HUES6 (cell line): ENCODE data around the gene FCAMR.

ENCODE experiments used
- H3K27ac ChIP-seq: 2 replicates; pipeline ENCODE4 v1.7.0; 2013; ENCODE audit warnings: low read depth, mild to moderate bottlenecking, low read length, inconsistent platforms
- H3K27me3 ChIP-seq: 2 replicates; pipeline ENCODE4 v1.6.1; 2013; ENCODE audit warnings: low read length; ENCODE audit not compliant: control insufficient read depth, insufficient read depth
- H3K36me3 ChIP-seq: 2 replicates; pipeline ENCODE4 v1.6.1; 2013; ENCODE audit warnings: low read length; ENCODE audit not compliant: control insufficient read depth, insufficient read depth
- H3K4me1 ChIP-seq: 2 replicates; pipeline ENCODE4 v1.6.1; 2013; ENCODE audit warnings: low read length; ENCODE audit not compliant: control insufficient read depth, insufficient read depth
- H3K4me3 ChIP-seq: 2 replicates; pipeline ENCODE4 v1.5.1; 2013; ENCODE audit warnings: low read depth, low read length
- H3K9ac ChIP-seq: one replicate; pipeline ENCODE4 v1.6.1; 2013; ENCODE audit warnings: mild to moderate bottlenecking, low read length
- H3K9me3 ChIP-seq: 2 replicates; pipeline ENCODE4 v1.6.1; 2013; ENCODE audit warnings: low read depth, low read length; ENCODE audit not compliant: control insufficient read depth, insufficient read depth

The FCAMR gene

DNA sequence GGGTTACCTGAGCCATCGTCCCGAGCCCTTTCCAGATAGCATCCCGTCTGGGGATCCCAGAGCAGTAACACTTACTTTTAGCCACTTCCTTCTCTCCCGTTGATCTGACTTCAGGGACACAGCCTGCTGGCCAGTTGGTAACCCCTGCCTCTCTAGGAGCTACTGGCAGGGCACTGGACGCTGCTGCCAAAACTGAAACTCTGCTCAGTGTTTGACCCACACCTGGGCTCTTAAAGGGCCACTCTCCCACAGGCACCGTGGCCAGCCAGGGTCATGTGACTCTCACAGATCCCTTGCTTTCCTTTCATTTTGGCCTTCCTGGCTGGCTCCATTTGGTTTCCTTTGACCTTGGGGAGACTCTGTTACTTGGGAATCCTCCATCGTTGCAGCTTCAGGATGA is 24.0 kb downstream of the FCAMR start, which contains the start of gene PIGR:
Gene PIGR, minus strand, starts transcription at position 206 of the 400 bp plus-strand sequence. CDS start 5,935 bp downstream, outside the sequence.
- Histone ChIP-seq H3K4me1 (no peaks in the 10 kb centered on the region), H3K27me3 (peaks cover 15% of the 10 kb centered on the region; the same call in 1 of the 2 replicates), H3K27ac (no peak within 1 kb of the TSS)

DNA sequence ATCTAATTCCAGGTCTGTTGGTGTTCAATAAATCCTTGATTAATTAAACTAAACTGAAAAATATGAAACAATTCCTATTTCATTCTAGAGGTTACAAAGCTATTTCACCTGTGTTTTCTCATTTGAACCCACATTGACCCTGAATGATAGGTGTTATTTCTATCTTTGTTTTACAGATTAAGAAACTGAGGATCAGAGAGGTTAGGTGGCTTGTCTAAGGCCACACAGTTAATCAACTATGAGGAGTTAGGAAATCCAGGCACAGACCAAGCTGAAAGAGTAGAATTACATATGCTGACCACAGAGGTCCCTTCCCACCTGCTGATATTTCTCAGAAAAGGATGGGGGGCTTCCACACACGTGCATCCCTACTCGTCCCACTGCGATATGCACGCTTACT is 24.5 kb downstream of the FCAMR start:
- H3K9me3 ChIP-seq = peaks cover 2% of the 10 kb centered on the region; the same call in 1 of the 2 replicates
- no peak overlapping the region for H3K9ac ChIP-seq
- H3K27me3 ChIP-seq = peaks cover 15% of the 10 kb centered on the region; the same call in 1 of the 2 replicates
- H3K4me1 ChIP-seq = no peaks in the 10 kb centered on the region
- H3K36me3 ChIP-seq = no peaks in the 10 kb centered on the region
- no peak overlapping the region for H3K4me3 ChIP-seq
- no peak overlapping the region for H3K27ac ChIP-seq

More for the DNA sequence above, 24.0 kb downstream of the FCAMR start, which contains the start of gene PIGR:
- Histone ChIP-seq H3K36me3 (no peaks in the 10 kb centered on the region), H3K9me3 (peaks cover 2% of the 10 kb centered on the region; the same call in 1 of the 2 replicates), H3K4me3 (no peak within 1 kb of the TSS), H3K9ac (no peak within 1 kb of the TSS)

DNA sequence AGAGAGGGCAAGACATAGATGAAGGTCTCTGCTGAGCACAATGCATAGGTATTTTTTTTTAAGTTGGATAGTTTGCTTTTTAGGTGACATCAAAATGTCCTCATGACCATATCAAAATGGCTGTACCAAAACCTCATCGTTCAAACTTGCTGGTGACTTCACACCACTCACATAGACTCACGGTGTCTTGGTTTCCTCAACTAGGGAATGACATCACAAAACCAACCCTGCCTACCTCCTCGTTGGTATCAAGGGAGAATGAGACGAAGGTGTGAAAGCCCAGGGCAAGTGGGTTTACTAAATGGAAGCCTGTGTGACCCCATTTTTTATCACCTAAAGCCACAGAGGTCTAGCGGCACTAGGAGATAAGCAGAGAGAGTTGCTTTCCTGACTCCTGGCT is 25.6 kb downstream of the FCAMR start:
- H3K4me1 ChIP-seq = no peaks in the 10 kb centered on the region
- H3K27ac ChIP-seq = no peak overlapping the region
- no peak overlapping the region for H3K4me3 ChIP-seq
- no peak overlapping the region for H3K9ac ChIP-seq
- H3K36me3 ChIP-seq = no peaks in the 10 kb centered on the region
- peaks cover 15% of the 10 kb centered on the region; the same call in 1 of the 2 replicates for H3K27me3 ChIP-seq
- H3K9me3 ChIP-seq = no peaks in the 10 kb centered on the region

DNA sequence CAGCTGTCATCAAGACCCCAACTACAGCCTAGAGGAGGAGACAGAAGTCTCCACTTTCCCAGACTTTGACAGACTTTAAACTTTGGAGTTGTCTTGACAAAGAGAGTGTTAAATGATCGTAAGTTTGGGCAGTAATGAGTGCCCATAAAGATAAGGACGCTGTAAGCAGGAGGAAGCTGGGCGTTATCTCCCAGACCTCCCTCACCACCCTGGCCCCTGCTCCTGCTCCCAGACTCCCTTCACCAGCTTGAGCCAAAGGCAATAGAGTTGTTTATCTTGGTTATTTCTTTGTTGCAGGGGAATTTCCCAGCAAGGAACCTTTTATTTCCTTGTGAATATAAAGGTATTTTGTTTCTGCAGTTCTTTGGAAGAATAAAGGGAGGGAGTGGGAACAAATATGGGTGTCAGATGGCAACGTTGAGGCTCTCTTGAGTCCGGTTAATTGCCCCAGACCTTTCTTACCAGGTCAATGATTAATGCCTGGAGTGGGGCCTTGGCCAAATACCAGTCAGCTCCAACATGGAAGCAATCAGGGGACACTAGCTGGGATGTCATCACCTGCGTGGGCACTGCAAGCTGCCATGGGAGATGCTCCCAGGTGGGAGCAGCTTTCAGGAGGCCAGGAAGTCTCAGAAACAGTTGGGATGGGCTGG is 28.4 kb downstream of the FCAMR start:
- peaks cover 13% of the 10 kb centered on the region; the same call in 1 of the 2 replicates for H3K27me3 ChIP-seq
- H3K4me3 ChIP-seq = no peak overlapping the region
- H3K27ac ChIP-seq = no peak overlapping the region
- H3K9ac ChIP-seq = no peak overlapping the region
- H3K9me3 ChIP-seq = no peaks in the 10 kb centered on the region
- H3K36me3 ChIP-seq = no peaks in the 10 kb centered on the region
- H3K4me1 ChIP-seq = no peaks in the 10 kb centered on the region

DNA sequence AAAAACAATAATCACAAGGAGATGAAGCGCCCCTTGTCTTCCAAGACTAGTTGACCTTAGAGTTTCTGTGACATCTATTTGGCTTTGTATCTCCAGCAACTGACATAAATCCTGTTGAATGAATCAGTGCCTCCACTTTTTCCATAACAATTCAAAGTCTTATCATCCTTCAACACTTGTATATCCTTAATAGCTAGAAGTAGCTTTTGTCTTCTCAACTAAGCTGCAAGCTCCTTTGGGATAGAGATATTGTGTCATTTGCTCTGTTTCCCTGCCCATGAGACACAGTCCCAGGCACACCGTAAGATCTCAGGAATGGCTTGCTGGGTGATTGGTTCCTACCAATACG is 29.7 kb downstream of the FCAMR start:
- peaks cover 11% of the 10 kb centered on the region; the same call in 1 of the 2 replicates for H3K27me3 ChIP-seq
- H3K9ac ChIP-seq = no peak overlapping the region
- H3K4me3 ChIP-seq = no peak overlapping the region
- no peak overlapping the region for H3K27ac ChIP-seq
- H3K9me3 ChIP-seq = no peaks in the 10 kb centered on the region
- no peaks in the 10 kb centered on the region for H3K4me1 ChIP-seq
- no peaks in the 10 kb centered on the region for H3K36me3 ChIP-seq

DNA sequence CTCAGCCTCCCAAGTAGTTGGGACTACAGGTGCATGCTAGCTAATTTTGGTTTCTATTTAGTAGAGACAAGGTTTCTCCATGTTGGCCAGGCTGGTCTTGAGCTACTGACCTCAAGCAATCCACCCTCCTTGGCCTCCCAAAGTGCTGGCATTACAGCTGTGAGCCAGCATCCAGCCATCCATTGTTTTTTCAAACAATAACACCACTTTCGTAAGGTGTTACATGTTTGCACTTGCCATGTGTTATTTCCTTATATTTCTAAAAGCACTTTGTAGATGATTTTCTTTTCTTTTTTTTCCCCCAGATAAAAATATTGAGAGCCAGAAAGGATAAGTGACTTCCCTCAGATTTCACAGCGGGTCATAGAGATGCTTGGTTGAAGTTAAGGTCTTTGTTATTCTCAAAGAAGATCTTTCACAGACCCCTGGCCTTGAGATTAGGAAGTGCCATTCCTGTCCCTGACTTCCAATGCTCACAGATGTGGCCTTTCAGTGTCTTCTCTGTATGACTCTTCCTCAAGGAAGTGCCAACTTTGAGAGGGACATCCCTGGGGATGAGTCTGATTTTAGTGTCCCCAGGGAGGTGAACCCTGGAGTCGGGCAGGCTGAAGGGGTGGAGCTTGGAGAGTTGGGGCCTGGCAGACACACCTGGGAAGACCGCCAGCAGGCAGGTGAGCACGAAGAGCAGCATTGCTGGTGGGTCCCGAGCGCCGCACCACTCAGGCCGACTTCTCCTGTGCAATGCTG is 30.2 kb downstream of the FCAMR start:
- Histone ChIP-seq H3K9ac (no peak overlapping the region), H3K36me3 (no peaks in the 10 kb centered on the region), H3K27ac (no peak overlapping the region), H3K4me3 (no peak overlapping the region), H3K9me3 (no peaks in the 10 kb centered on the region), H3K4me1 (no peaks in the 10 kb centered on the region), H3K27me3 (peaks cover 11% of the 10 kb centered on the region; the same call in 1 of the 2 replicates)

DNA sequence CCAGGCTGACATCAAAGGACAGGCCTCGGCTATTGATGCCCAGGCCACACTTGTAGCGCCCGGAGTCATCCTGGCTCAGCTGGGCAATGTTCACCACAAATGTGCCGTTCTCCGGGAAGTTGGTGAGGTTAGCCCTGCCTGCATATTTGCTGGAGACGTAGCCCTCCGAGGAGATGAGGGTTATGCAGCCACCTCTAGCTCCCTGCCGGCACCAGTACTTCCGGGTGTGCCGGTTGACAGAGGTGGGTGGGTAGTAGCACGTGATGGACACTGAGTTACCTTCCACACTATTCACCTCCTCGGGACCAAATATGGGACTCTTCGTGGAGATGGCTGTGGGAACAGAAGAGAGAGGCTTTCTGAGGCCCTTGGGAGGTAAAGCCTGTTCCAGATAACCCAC is 31.1 kb downstream of the FCAMR start:
- H3K9me3 ChIP-seq = no peaks in the 10 kb centered on the region
- no peaks in the 10 kb centered on the region for H3K36me3 ChIP-seq
- no peaks in the 10 kb centered on the region for H3K4me1 ChIP-seq
- no peak overlapping the region for H3K4me3 ChIP-seq
- H3K27me3 ChIP-seq = peaks cover 11% of the 10 kb centered on the region; the same call in 1 of the 2 replicates
- H3K9ac ChIP-seq = no peak overlapping the region
- H3K27ac ChIP-seq = no peak overlapping the region

DNA sequence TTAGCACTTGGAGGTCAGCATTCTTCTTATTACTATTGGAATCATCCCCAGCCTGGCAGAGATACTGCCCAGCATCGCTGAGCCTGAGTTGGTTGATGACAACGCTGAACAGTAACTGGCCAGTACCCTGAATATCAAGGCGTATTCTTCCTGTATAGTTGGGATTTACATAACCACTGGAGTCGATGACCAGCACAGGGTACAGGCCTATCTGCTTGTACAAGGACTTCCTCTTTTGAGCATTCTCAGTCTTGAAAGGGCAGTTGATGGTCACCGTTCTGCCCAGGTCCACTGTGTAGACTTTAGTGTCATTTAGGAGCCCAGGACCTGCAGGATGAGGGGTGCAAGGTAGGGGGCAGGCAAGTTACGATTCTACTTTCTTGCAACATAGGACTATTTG is 32.8 kb downstream of the FCAMR start:
- Histone ChIP-seq H3K27ac (no peak overlapping the region), H3K4me1 (no peaks in the 10 kb centered on the region), H3K27me3 (peaks cover under 1% of the 10 kb centered on the region; the same call in 1 of the 2 replicates), H3K36me3 (no peaks in the 10 kb centered on the region), H3K4me3 (no peak overlapping the region), H3K9me3 (no peaks in the 10 kb centered on the region), H3K9ac (no peak overlapping the region)

DNA sequence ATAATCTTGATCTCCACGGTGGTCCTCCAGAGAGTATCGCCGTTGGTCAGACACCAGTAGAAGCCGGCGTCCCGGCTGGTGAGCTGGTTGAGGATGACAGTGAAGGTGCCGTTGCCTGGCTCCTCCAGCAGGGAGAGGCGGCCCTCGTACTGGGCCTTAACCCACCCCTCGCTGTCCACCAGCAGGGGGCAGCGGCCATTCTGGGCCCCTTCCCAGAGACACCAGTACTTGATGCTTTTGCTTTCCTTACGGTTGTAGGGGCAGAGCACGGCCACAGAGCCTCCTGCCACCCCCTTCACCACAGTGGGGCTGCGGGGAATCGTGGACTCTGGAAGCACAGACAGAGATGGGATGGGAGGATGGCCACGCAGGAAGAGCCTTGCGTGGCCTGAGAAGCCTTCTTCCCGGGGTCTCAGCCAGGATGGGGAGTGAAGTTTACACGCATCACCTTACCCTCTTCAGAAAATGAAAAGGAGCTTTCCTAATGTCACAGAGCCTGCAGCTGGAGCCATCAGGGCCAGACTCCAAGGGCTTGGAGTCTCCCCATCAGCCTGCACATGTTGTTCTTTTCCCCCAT is 34.7 kb downstream of the FCAMR start:
- Histone ChIP-seq H3K4me3 (no peak overlapping the region), H3K4me1 (no peaks in the 10 kb centered on the region), H3K36me3 (no peaks in the 10 kb centered on the region), H3K9me3 (no peaks in the 10 kb centered on the region), H3K27ac (no peak overlapping the region), H3K27me3 (no peaks in the 10 kb centered on the region; the same call in 1 of the 2 replicates), H3K9ac (no peak overlapping the region)

DNA sequence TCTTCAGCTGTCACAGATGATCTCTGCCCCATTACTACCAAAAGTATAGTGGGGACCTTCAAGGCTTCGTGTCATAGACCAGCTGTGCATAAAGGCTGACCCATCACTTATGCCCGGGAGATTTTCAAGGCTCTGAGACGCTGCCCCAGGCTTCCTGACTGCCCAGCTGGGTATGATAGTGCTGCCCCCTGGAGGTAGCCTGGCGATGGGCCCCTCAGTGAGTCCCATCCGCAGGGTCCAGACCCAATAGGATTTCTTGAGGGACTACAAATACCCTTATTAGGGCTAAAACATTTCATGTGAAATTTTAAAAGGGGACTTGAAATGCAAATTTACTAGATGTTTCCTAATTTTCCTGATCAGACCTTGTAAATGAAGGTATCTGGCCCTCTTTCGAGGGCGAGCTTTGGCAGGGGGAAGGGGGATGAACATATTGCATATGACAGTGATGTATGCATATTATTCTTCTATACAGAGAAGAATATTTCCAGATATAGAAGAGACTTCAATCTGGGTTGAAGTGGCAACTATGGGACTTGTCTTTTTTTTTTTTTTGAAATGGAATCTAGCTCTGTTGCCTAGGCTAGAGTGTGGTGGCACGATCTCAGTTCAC is 36.8 kb downstream of the FCAMR start:
- H3K4me3 ChIP-seq = no peak overlapping the region
- no peak overlapping the region for H3K27ac ChIP-seq
- H3K4me1 ChIP-seq = no peaks in the 10 kb centered on the region
- no peak overlapping the region for H3K9ac ChIP-seq
- no peaks in the 10 kb centered on the region for H3K36me3 ChIP-seq
- no peaks in the 10 kb centered on the region for H3K9me3 ChIP-seq
- no peaks in the 10 kb centered on the region; the same call in 1 of the 2 replicates for H3K27me3 ChIP-seq
